Vagina (tissue), 2 donors: ENCODE data around the gene SAMD9. TPM values are rescaled to one million over a fixed set of nuclear protein-coding genes. Genes with fewer than 3 reads are reported as not detected.
A peak's percentile ranks its signal among the peaks of the same experiment; 100 is the strongest.

Source experiments
- DNase-seq, 2 donors: peaks; one replicate each; pipeline ENCODE4 v3.0.0-alpha.2; 2017; ENCODE audit errors: extremely low spot score in 2 of 2
- H3K27ac ChIP-seq: fragments of 200-600 bp; sonication (generic); one replicate; pipeline ENCODE4 v1.5.1; 2019
- H3K27me3 ChIP-seq: fragments of 200-600 bp; sonication (generic); one replicate; pipeline ENCODE4 v1.5.1; 2019
- H3K36me3 ChIP-seq, 2 donors: fragments of 200-600 bp; sonication (generic); one replicate each; pipeline ENCODE4 v1.5.1; 2017 to 2019
- H3K4me1 ChIP-seq: fragments of 200-600 bp; sonication (generic); one replicate; pipeline ENCODE4 v1.5.1; 2019
- H3K4me3 ChIP-seq, 2 donors: fragments of 200-600 bp; sonication (generic); 1 replicate in 1 of 2; 2 replicates in 1 of 2; pipeline ENCODE4 v1.5.1; 2016 to 2019
- H3K9me3 ChIP-seq: fragments of 200-600 bp; sonication (generic); one replicate; pipeline ENCODE4 v1.5.1; 2019
- POLR2A ChIP-seq, 2 donors: fragments of 450-650 bp; IDR thresholded peaks; one replicate each; pipeline ENCODE4 v1.6.1; 2017; ENCODE audit warnings: antibody characterized with exemption in 2 of 2, mild to moderate bottlenecking in 2 of 2, moderate library complexity in 2 of 2
- POLR2AphosphoS5 ChIP-seq, 2 donors: sonication (generic); formaldehyde crosslinking; IDR thresholded peaks; one replicate each; pipeline ENCODE4 v1.9.0; 2017; ENCODE audit warnings: antibody characterized with exemption in 2 of 2, mild to moderate bottlenecking in 2 of 2, low read depth in 1 of 2; ENCODE audit not compliant: insufficient read depth in 1 of 2
- intact Hi-C: fragments of 100-400 bp; cut with DNase I; formaldehyde crosslinking; loops from one replicate; pipeline ENCODE4 v1.15.1; 2023
- total RNA-seq: library from RNA; depleted of rRNA; stranded (reverse); fragments of >200 nt; gene quantifications from one replicate; pipeline ENCODE4 v1.2.3, GENCODE V29; 2016
- TF ChIP-seq, protein P1 (sequence below), 3 experiments: fragments of 450-650 bp in 2 of 3; fragments of 200-600 bp in 1 of 3; sonication (generic) in 1 of 3; IDR thresholded peaks; one replicate each; pipeline ENCODE4 v1.5.1; 2017 to 2019; ENCODE audit warnings: antibody characterized with exemption in 3 of 3, mild to moderate bottlenecking in 2 of 3, moderate library complexity in 2 of 3

Gene SAMD9
- total RNA-seq, result 9.3 TPM

DNA sequence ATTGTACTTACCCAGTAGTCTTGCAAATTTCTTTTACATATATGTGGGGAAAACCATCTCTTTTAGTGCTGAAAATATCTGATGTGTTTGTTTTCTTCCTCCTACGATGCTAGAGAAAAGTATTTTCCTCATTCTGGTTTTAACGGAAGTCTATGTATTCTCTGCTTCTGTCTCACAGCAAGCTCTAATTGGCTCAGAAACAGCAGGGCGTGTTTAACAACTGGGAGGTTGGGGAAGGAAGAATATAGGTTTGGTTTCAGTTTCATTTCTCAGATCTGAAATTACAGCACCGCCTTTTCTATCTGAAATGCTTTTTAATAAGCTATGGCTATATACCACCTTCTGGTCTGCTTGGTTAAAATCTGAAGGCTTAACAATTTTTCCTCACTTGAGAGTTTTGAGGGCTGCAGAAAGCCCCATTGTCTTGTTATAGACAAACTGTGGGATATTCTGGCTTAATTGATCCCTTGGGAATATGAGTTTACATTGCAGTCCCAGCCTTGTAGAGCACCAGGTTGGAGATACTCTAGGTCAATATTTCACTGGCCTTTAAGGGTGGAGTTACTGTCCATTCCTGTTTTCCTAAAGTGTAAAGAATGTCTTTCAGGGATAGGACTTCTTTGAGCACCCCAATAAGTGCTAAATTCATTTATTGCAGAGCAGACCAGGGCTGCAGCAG is at the start of gene SAMD9:
Gene SAMD9 (minus strand): TSS at position 128 of the 679 bp plus-strand sequence. CDS start 11,882 bp downstream, outside the sequence.
- TF ChIP-seq POLR2A (IDR thresholded peaks at IDR 0.05) (no peak), POLR2AphosphoS5 (IDR thresholded peaks at IDR 0.05; ENCODE audit: insufficient read depth in 1 of 2, low read depth in 1 of 2) (peak in 1 of 2 donors; percentile 80)
- TF ChIP-seq, protein P1, sequence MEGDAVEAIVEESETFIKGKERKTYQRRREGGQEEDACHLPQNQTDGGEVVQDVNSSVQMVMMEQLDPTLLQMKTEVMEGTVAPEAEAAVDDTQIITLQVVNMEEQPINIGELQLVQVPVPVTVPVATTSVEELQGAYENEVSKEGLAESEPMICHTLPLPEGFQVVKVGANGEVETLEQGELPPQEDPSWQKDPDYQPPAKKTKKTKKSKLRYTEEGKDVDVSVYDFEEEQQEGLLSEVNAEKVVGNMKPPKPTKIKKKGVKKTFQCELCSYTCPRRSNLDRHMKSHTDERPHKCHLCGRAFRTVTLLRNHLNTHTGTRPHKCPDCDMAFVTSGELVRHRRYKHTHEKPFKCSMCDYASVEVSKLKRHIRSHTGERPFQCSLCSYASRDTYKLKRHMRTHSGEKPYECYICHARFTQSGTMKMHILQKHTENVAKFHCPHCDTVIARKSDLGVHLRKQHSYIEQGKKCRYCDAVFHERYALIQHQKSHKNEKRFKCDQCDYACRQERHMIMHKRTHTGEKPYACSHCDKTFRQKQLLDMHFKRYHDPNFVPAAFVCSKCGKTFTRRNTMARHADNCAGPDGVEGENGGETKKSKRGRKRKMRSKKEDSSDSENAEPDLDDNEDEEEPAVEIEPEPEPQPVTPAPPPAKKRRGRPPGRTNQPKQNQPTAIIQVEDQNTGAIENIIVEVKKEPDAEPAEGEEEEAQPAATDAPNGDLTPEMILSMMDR (IDR thresholded peaks at IDR 0.05), result no peak
- DNase-seq, result no peak

DNA sequence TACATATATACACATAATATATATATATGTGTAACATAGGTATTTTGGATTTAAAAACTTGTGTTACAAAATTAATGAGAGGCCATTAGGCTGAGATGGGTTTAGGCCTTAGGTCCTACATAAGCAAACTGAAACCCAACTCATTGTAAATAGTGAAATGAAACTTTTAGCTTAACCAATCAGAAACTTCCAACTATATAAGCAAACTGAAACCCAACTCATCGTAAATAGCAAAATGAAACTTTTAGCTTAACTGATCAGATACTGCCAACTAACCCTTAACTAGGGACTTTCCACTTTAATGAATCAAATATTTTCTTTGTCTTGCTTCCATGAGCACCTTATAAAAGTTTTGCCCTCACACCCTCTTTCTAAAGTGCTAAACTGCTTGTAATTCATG is 47.7 kb upstream of the SAMD9 start:
- Histone ChIP-seq H3K27me3 (no peaks in the 10 kb centered on the region), H3K27ac (no peak overlapping the region), H3K4me1 (no peaks in the 10 kb centered on the region), H3K9me3 (no peaks in the 10 kb centered on the region), H3K4me3 (no peak overlapping the region), H3K36me3 (no peaks in the 10 kb centered on the region)
- TF ChIP-seq POLR2AphosphoS5 (IDR thresholded peaks at IDR 0.05; ENCODE audit: insufficient read depth in 1 of 2, low read depth in 1 of 2), result no peak
- TF ChIP-seq, protein P1 (IDR thresholded peaks at IDR 0.05), result no peak
- no peak for TF ChIP-seq POLR2A (IDR thresholded peaks at IDR 0.05)
- DNase-seq, result no peak
- intact Hi-C loops, result no loop called here

More for the DNA sequence above, at the start of gene SAMD9:
- Histone ChIP-seq H3K9me3 (no peaks in the 10 kb centered on the region), H3K4me1 (peaks cover 39% of the 10 kb centered on the region), H3K36me3 (peaks cover 0 to 9% of the 10 kb centered on the region in 2 donors), H3K4me3 (peak within 1 kb of the TSS; percentile 40 to 47), H3K27me3 (no peaks in the 10 kb centered on the region), H3K27ac (peak within 1 kb of the TSS; percentile 72)
- intact Hi-C loops, result no loop called here

DNA sequence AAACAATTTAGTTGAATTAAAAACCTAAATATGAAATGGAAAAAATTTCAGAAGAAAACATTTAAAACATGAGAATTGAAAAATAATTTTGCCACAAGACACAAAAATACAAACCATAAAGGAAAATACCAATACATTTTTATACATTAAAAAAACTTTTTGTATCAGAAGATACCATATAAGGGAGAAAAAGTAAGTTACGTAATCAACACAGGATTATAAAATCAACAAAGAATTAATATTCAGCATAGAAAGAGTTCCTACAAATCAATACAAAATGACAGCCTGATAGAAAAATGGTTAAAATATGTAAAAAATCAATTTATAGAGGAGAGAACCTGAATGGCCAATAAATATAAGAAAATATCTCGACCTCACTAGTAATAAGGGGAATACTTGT is 47.0 kb upstream of the SAMD9 start:
- H3K27me3 ChIP-seq, result no peaks in the 10 kb centered on the region
- H3K36me3 ChIP-seq, result no peaks in the 10 kb centered on the region
- no peak for DNase-seq
- TF ChIP-seq POLR2AphosphoS5 (IDR thresholded peaks at IDR 0.05; ENCODE audit: insufficient read depth in 1 of 2, low read depth in 1 of 2) (no peak), POLR2A (IDR thresholded peaks at IDR 0.05) (no peak)
- TF ChIP-seq, protein P1 (IDR thresholded peaks at IDR 0.05), result no peak
- no peak overlapping the region for H3K4me3 ChIP-seq
- H3K27ac ChIP-seq, result no peak overlapping the region
- no peaks in the 10 kb centered on the region for H3K4me1 ChIP-seq
- no peaks in the 10 kb centered on the region for H3K9me3 ChIP-seq
- intact Hi-C loops, result no loop called here

DNA sequence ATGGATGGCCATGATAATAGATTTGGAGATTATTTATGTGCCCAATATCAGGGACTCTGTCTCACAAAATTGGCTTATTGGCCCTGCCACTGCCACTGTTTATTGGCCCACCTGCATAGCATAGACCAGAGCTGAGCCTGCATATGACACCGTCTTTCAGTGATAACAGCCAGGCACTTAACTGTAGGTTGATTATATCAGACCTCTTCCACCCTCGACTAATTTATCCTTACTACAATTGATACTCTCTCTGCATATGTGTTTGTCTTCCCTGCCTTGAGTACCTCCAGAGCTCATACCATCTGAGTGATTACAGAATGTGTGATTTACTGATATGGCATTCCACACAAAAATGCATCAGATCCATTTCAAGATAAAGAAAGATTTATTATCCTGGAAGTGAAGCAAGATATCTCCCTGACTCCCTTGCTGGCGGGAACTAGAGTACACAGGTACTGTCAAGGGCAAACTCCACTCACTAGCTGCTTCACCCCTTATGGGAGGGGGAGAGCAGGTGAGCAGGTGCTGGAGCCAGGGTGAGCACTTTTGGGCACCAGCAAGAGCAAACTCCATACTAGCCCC is 43.5 kb upstream of the SAMD9 start:
- intact Hi-C loops, result no loop called here
- H3K4me1 ChIP-seq, result no peaks in the 10 kb centered on the region

More for the DNA sequence above, 43.5 kb upstream of the SAMD9 start:
- TF ChIP-seq POLR2AphosphoS5 (IDR thresholded peaks at IDR 0.05; ENCODE audit: insufficient read depth in 1 of 2, low read depth in 1 of 2), result no peak
- TF ChIP-seq, protein P1 (IDR thresholded peaks at IDR 0.05), result no peak
- H3K27ac ChIP-seq, result no peak overlapping the region
- no peak for DNase-seq
- H3K4me3 ChIP-seq, result no peak overlapping the region
- H3K9me3 ChIP-seq, result no peaks in the 10 kb centered on the region
- no peaks in the 10 kb centered on the region for H3K27me3 ChIP-seq
- H3K36me3 ChIP-seq, result no peaks in the 10 kb centered on the region
